SK-MEL-5 (cell line): ENCODE measurements around the gene CRADD. TPM values are rescaled to one million over a fixed set of nuclear protein-coding genes. Genes with fewer than 3 reads are reported as not detected.
"Not testable (repeated sequence)": the region's sequence is repeated elsewhere in the genome, so short reads cannot be mapped to it uniquely, and the experiment has no call there.

ENCODE experiments used
- DNase-seq: peaks from one replicate; pipeline ENCODE4 v3.0.0-alpha.2; 2016; ENCODE audit warnings: low read depth, low spot score
- in situ Hi-C: cut with HindIII; loops from 2 replicates; pipeline ENCODE4 v1.10.0; 2016; ENCODE audit warnings: low sequenced_read_pairs, high pct_unique_total_duplicates, low pct_unique_long_range_greater_than_20kb
- polyA plus RNA-seq, 2 experiments: library from polyadenylated mRNA; depleted of rRNA; stranded (reverse); fragments of >200 nt; gene quantifications; 2 replicates each; pipeline ENCODE4 v1.2.3, GENCODE V29; 2015
- total RNA-seq: library from RNA; depleted of rRNA; stranded (reverse); fragments of >200 nt; shearing (Covaris generic); gene quantifications from 2 replicates; pipeline ENCODE4 v1.2.3, GENCODE V29; 2014; rRNA removed

The CRADD gene
- total RNA-seq = 23.7 and 24.4 TPM in 2 replicates
- polyA plus RNA-seq (2015; cell fraction: cytosol; rRNA removed) = 16.5 and 20.1 TPM in 2 replicates
- 7.1 and 10.7 TPM in 2 replicates for polyA plus RNA-seq (2015; cell fraction: nucleus; rRNA removed)

DNA sequence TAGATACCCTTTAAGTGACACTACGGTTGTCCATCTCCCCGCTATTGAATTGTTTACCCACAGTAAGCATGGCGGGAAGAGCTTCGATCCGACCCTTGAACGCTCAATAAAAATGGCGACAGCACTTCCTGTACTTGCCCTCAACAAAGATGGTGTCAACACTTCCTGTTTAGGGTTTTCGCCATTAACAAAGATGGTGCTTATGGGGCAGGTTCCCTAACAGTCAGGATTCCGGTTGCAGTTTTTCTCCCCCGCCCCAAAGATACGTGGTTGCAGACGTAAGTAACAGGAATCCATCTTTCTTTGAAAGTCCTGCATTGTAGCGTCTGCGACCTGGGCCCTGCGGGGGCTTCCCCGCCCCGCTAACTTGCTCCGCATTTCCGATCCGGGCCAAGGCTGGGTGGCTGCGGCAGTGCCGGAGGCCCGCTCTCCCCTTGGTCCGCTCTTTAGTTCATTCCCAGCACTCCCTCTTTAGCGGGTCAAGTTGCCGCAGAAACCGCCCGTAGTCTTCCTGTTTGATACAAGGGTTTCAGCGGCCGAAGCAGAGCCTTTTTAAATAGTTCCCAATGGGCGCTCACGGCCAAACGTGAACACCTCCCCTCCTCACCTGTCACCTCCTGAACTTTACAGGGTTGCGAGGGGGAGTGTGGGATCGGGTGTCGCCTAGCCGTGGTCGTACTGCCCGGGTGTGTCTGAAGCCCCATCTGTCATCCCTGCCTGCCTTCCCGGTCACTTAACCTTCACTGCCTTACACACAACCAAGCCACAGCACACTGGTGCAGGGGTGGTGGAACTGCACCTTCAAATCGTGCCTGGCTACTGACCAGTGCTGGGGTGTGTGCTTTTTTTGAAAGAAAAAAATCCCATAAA is at the start of gene CRADD:
CRADD (plus strand) TSS at position 181 of the 870 bp plus-strand sequence.
- in situ Hi-C loops = no loop called here
- DNase-seq = peak; percentile 98

DNA sequence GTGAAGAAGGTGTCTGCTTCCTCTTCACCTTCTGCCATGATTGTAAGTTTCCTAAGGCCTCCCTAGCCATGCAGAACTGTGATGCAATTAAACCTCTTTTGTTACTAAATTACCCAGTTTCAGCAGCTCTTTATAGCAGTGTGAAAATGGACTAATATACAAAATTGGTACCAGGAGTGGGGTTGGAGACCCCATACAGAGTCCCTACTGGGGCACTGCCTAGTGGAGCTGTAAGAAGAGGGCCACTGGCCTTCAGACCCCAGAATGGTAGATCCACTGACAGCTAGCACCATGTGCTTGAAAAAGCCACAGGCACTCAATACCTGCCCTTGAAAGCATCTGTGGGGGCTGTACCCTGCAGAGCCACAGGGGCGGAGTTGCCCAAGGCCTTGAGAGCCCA is 44.8 kb upstream of the CRADD start:
- in situ Hi-C loops = no loop called here
- no peak for DNase-seq

GRCh38 chr12:93634416-93634815 is 42.8 kb upstream of the CRADD start:
- DNase-seq = no peak
- in situ Hi-C loops = no loop called here

DNA sequence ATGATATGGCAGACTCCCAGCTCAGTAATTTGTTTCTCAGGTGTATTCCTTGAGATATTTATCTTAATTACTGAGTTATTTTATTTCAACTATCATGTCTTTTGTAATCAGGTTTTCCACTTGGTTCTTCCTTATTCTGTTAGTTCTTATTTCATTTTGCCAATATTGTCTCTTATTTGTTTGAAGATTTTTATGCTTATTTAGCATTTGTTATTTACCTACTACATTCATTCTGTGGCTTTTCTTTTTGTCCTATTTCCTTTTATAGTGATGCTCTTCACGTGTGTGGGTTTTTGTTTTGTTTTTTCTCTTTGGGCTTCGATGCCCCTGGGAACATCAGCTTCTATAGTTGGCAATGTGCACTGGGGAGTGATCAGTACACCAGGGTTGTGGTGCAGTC is 40.5 kb upstream of the CRADD start:
- DNase-seq = no peak
- in situ Hi-C loops = no loop called here

DNA sequence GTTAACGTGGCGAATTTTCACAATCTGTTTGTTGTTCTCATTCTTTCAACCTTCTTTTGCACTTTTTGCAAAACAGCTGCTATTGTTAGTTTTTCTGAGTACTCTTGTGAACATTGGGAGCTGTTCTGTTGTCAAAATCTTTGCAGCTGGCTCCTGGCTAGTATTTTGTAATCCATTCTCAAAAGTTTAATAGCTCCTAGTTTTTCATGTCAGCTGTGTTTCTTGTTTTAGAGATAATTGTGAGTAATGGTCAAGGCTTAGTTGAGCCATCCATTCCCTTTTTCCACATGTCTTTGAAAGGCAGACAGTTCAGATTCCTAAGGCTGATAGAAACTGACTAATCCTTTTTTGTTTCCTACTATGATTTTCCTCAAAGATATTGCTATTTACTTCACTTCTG is 39.1 kb upstream of the CRADD start:
- no peak for DNase-seq
- in situ Hi-C loops = no loop called here

DNA sequence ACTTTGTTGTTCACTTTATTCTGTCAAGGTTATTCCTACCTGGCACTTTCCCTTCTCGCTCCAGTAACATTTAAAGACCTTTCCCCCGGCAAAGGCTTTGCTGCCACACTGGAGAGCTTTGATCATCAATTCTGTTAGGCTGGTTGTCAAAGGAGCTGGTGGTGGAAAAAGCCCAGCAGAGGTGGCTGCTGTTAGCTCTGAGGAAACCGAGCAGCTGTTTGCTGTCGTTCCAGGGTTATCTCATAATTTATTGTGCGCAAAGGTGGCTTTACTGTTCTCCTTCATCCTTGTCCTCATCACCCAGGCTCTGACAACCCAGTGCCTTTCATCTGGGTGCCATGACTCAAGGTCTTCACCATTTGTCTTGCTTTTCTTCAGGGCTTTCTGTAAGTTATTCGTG is 38.2 kb upstream of the CRADD start:
- no peak for DNase-seq
- in situ Hi-C loops = no loop called here

DNA sequence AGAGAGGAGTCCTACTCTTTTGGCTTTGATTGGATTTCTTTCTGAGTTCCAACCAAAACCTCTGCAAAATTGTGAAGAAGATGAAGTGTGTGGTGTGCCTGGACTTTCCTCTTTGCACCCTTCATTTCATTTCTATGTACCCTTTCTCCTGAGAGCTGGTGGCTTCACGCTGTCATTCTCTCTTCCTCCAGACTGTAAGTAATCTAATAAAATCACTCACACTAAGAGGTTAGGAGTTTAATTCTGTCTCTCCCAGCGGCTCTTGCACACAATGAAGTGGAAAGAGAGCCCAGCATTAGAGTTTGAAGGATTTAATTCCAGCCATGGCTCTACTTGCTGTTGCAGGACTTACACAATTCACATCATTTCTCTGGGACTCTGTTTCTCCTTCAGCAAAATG is 37.8 kb upstream of the CRADD start:
- in situ Hi-C loops = no loop called here
- DNase-seq = no peak

DNA sequence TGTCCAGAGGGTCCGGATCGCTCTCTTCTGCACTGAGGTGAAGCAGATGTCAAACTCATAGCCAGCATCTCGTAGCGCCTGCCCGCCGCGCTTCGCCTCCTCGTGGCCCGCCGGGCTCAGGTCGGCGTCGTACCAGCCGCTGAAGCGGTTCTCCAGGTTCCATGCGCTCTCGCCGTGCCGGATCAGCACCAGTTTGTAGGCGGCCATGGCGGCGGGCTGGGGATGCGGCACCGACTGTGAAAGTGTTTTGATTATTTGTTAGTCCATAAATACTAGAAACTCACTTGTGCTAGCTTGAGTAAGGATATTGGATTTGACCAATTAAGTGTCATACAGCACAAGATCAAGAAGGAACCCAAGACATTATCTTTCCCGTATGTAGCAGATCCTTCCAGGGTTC is 35.8 kb upstream of the CRADD start:
- in situ Hi-C loops, DNase-seq: not testable (repeated sequence)

GRCh38 chr12:93642751-93643150 is 34.4 kb upstream of the CRADD start:
- in situ Hi-C loops = no loop called here

GRCh38 chr12:93645702-93646101 is 31.5 kb upstream of the CRADD start:
- no peak for DNase-seq
- in situ Hi-C loops = no loop called here

More at GRCh38 chr12:93642751-93643150, 34.4 kb upstream of the CRADD start:
- no peak for DNase-seq

DNA sequence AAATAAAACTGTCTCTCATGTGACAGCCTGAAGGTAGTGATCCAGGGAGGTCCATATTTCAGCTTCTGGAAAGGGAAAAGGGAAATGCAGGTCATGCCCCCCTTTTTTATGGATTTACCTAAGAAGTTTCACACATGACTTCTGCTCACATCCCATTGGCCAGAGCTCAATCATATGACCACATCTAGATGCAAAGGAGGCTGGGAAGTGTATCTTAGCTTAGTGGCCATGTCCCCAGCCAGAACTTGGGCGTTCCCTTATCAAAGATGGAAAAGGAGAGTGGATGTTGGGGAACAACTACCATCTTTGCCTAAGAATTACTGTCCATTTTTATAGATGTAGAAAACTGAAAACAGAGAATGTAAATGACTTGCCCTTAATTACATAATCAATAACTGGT is 26.5 kb upstream of the CRADD start:
- in situ Hi-C loops = no loop called here
- DNase-seq = no peak

DNA sequence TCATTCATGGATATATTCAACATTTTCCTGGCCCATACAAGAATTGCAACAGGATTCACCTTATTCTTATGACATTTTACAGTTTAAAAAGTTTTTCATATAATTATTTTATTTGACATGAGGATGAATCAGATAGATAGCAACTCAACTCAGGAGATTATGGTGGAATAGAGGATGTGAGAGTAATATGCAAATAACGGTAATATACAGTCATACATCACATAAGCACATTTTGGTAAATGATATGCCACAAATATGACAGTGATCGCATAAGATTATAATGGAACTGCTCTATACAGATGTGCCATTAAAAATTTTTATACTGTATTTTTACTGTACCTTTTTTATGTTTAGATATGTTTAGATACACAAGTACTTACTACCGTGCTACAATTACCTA is 24.1 kb upstream of the CRADD start:
- in situ Hi-C loops = no loop called here
- DNase-seq = no peak

DNA sequence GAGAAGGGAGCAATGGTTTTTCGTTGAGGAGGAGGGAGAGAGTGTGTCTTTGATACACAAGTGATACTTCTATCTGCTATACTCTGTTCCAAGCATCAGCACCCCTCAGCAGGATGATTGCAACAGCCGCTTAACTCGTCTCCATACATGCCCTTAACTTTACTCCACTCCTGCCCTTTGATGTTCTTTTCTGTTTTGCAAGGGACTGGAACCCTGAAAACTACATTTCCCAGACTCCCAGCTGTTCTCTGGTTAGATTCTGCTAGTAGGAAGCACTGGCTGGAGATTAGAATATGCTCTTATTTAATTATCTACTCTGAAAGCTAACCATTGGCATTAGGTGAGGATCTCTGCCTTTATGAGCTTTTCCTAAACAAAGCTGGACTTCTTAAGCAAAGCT is 23.5 kb upstream of the CRADD start:
- in situ Hi-C loops = no loop called here
- no peak for DNase-seq

DNA sequence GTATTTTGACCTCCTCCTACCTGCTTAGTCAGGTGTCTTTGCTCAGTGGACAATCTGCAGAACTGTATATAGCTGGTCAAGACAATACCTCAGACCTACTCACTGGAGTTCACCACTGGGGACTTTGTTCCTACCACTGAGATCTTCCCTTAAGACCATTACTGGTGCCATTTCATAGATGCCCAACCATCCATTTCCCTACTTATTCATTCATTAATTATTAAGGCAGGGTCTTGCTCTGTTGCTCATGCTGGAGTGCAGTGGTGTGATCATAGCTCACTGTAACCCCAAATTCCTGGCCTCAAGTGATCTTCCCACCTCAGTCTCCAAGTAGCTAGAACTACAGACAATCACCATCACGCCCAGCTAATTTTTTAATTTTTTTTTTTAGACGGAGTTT is 22.8 kb upstream of the CRADD start:
- DNase-seq = no peak
- in situ Hi-C loops = no loop called here

DNA sequence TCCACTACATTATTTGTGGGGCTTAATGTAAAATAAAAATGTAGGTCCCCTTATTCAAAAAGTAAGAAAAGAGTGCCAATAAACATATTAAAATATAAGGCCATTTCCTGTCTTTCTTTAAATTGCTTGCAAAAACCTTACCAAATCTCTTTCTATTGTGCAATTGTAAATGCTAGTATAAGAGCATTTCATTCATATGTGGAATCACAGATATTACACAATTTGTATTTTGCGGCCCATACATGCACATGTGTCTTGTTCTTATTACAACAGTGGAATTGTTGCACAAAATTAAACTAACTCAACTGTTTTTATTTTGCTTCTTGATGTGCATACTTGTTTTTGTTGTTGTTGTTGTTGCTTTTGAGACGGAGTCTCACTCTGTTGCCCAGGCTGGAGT is 20.1 kb upstream of the CRADD start:
- in situ Hi-C loops = no loop called here
- DNase-seq = no peak

DNA sequence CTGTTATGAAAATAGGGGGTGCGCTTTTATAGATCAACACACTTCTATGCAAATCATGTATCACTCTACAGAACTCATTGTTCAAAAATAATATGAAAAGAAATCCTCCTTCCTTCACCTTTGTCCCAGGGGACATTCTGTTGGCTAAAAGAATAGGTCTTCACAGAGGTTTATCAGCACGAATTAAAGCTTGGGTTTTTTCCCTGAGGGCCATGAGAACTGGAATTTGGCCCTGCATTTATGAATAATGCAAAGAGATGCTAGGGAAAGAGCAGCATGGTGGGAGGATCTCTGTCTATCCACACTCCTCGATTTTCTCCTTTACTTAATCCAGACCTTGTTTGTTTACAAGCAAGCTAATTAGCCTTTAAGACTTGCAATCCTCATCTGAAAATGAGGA is 16.2 kb upstream of the CRADD start:
- DNase-seq = no peak
- in situ Hi-C loops = no loop called here

DNA sequence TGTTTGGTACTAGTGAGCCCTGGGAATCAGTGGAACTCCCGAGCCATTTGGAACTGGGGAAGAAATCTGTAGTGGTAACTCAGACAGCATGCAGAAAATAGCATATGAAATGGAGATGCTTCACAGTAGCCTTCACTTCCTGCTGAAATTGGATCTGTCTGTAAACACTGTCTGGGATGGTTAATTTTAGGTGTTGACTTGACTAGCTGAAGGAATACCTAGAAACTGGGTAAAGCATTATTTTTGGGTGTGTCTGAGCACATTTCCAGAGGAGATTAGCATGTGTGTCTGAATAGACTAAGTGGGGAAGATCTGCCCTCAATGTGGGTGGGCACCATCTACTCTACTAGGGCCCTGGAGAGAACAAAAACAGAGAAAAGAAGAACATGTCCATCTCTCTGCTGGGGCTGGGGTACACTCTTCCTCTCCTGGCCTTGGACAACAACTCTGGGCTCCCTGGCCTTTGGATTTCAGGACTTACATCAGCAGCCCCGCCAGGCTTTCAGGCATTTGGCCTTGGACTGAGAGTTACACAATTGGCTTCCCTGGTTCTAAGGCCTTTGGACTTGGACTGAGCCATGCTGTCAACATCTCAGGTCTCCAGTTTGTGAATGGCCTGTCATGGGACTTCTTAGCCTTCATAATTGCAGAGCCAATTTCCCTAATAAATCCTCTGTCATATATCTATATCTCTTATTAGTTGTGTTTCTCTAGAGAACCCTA is 14.0 kb upstream of the CRADD start:
- no peak for DNase-seq
- in situ Hi-C loops = no loop called here

DNA sequence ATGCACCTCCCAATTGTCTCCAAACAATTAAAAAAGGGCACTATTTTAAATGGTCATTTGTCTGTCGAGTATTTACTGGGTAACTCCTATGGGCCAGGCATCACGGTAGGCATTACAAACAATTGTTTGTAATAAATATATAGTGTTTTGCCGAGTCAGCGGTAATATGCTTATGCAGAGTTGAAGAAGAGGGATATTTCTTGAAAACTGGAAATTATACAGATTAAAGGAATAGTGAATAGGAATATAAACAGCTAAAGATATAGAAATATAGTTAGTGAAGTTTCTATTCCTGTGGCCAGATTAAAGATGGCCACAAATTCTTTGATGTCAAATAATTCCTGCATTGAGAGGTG is 13.5 kb upstream of the CRADD start:
- in situ Hi-C loops = no loop called here
- DNase-seq = no peak
